Forelimb muscle (tissue), 1 donor: ENCODE data around the gene CTNNA3. TPM values are rescaled to one million over a fixed set of nuclear protein-coding genes. Genes with fewer than 3 reads are reported as not detected.
"Not testable (repeated sequence)": the region's sequence is repeated elsewhere in the genome, so short reads cannot be mapped to it uniquely, and the experiment has no call there.

Experiments used
- DNase-seq: peaks from one replicate; pipeline ENCODE4 v3.0.0-alpha.2; 2013; ENCODE audit warnings: low read depth
- polyA plus RNA-seq: library from polyadenylated mRNA; unstranded; fragments of 120-200 nt; gene quantifications from one replicate; pipeline ENCODE4 v1.2.1, GENCODE V29; 2013; ENCODE audit not compliant: insufficient read length

The CTNNA3 gene
- polyA plus RNA-seq, 1 donor: 12.6 TPM

DNA sequence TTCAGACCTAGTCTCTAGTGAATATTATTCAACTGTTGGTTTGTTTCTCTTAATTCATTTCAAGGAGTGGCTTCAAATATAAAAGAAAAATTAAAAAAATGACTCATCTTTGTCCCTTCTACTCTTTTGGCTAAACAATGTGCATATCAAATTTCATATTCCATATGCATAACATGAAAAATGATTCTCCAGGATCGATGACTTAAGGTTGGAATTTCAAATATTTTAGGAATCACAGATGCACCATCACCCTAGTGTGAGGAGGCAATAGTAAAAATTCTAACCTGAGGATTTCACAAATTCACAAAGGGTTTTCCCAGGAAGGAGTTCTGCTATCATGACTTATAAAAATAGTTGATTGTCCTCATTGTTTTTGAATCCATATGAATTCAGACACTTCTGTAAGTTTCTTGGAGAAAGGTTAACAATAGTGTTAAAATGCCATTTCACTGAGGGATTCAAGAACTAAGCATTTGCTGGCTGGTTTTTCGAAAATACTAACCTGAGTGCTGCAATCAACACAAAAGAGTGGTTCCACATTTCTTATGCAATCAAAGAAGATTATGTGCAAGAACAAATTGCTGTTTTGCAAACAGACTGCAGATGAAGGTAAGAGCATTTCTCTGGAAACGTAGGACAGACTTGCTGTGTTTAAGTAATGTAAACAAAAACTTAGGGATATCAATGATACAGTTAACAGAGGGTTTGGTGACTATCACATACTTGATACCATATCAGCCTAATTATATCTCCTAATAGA, 1317.7 kb downstream of the CTNNA3 start:
- no peak for DNase-seq

DNA sequence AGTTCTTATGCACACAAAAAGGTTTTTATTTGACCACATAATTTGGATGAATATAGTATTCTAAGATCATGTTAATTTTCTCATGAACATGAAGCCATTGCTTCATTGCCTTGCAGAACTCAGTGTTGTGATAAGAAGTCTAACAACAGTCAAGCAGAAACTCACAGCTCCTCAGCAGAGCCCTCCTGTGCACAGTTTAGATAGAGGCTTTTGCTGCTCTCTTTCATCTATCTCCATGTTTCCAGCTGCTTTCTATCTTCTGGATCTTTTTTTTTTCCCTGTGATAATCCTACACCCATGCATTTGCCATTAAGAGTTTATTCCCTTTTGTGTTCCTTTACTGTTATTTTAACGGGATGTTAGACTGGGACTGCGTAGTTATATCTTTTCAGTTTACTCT, 1327.8 kb downstream of the CTNNA3 start:
- DNase-seq: no peak

DNA sequence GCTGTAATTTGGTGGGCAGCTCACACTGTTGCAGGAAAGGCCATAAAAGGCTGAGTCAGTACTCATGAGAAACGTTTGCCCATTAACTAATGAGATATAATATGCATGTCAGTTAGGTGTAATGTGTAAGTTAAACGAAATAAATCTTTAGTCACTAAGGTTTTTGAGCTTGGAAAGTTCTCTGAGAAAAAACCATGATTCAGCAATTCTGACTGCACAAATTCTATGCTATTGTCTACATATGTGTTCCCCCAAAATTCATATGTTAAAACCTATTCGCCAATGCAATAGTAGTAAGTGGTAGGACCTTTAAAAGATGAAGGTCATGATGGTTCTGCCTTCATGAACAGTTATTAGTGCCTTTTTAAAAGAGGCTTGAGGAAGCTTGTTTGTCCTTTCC, 1329.8 kb downstream of the CTNNA3 start:
- DNase-seq: no peak

DNA sequence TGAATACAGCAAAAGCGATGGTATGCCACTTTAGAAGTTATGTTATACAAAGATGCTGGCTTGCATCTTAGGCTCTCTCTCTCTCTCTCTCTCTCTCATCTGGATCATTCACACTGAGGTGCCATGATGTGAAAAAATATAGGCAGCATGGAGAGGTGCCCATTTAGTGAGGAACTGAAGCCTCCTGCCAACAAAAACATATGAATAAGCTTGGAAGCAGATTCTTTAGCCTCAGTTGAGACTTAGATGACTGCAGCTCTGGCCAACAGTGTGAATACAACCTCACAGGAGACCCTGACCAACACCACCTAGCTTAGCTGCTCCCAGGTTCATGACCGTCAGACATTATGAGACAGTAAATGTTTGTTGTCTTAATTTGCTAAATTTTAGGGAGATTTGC, 1330.3 kb downstream of the CTNNA3 start:
- DNase-seq: no peak

DNA sequence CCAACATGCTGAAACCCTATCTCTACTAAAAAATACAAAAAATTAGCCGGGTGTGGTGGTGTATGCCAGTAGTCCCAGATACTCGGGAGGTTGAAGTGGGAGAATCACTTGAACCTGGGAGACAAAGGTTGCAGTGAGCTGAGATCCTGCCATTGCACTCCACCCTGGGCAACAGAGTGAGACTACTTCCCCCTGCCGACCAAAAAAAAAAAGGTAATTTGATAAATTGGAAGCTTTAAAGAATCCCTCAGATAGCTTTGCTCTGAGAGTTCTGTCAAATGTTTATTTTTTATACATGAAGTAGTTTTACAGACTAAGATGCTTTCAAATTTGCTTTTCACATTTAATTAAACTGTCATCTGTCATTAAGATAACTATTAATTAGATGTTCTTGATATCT, 1333.5 kb downstream of the CTNNA3 start:
- DNase-seq: no peak

DNA sequence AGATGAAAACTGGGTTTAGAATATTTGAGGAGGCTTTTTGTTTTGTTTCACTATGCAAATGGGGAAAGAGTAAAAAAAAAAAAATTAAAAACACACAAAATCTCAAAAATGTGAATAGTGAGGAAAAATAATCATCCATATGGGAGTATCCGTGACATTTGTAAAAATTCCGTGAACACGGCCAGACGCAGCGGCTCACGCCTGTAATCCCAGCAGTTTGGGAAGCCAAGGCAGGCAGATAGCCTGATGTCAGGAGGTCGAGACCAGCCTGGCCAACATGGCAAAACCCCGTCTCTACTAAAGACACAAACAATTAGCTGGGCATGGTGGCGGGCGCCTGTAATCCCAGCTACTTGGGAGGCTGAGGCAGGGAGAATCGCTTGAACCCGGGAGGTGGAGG, 1342.2 kb downstream of the CTNNA3 start:
- DNase-seq: not testable (repeated sequence)

DNA sequence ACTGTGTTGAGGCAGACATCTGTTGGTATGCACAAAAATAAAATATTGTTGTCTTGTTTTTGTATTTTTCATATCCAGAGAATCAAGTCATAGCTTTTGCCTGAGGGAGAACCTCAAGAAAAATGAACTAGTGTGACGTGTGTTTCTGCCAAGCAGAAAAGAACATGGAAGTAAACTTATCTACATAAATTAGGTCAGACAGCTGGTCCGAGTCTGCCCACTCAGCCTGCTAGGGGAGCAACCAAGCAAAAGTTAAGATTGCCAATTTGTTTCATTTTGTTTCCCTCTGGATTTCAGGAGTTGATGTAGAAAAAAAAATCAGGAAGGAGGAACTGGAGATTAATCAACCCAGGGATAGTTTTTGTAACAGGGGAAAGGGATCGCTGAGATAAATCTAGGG, 1342.6 kb downstream of the CTNNA3 start:
- no peak for DNase-seq

DNA sequence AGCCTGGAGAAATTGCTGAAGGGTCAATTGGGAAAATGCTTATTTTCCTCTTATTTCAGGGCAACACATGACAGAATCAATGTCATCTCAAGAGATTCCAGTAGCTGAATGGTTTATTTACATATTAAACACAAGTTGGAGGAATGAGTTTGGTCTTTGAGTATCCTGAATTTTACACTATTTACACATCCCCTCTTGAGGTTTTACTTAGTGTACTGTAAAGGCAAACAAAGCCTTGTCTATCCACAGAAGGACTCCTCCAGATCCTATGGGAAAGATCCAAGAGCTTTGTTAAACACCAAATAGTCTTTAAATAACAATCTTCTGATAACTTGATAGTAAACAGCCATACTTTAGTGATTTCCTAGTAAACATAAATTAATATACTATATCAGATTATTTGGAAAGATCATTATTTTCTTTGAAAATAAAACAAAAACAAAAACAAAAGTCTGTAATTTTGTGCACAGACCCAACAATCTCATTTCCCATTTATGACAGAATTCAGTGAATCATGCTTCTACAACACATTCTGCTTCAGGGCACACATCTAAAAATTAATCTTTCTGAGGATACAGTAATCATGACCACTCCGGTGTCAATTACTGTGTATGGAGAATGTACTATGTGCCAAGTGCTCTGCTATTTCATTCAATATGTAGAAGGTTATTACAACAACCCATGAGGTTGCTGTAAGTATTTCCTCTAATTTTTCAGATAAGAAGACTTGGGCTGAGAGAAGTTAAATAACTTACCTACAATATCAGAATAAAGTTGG, 1345.2 kb downstream of the CTNNA3 start:
- DNase-seq: no peak

DNA sequence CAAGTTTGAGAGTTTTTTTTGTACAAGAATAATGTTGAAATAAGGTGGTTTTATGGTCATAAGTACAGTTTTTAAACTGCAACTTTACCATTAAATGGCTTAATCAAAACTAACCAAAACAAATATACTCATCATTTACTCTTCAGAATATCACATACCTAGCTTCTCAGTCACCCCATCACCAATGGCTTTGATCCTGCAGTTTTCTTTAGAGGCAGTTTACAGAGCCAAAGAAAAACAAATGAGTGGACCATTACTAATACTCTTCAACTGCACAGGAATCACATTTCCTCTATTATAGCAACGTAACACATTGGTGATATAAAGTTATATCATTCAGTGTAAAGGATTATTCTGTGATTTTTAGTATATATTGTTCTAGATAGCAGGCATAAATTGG, 1346.3 kb downstream of the CTNNA3 start:
- DNase-seq: no peak

DNA sequence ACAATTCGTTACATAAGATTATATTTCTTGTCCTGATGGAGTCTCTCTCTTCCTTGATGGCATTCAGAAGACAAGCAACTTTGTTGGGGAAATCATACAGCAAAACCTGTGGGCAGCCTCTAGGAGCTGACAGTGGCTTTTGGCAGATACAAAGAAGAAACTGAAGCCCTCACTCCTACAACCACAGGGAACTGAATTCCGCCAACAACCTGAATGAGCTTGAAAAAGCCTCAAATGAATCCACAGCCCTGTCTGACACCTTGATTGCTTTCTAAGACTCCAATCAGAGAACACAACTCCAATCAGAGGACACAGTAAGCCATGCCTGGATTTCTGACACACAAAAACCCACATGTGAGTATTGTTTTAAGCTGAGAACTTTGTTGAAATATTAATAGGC, 1346.9 kb downstream of the CTNNA3 start:
- DNase-seq: no peak

DNA sequence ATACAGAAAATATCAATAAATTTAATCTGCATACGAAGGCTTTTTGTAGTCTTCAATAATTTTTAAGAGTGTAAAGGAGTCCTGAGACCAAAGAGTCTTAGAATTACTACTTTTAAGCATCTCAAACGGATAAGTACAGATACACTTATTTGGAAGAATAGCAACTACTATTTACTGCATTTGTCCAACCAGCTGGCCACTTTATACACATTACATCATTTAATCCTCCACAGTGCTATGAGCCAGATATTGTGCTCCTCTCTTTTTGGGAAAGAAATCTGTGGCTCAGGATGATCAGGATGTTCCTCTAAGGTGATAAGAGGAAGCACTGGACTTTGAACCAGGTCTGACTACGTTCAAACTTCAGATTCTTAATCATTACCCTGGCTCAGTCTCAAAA, 1358.8 kb downstream of the CTNNA3 start:
- peak; percentile 34 for DNase-seq

DNA sequence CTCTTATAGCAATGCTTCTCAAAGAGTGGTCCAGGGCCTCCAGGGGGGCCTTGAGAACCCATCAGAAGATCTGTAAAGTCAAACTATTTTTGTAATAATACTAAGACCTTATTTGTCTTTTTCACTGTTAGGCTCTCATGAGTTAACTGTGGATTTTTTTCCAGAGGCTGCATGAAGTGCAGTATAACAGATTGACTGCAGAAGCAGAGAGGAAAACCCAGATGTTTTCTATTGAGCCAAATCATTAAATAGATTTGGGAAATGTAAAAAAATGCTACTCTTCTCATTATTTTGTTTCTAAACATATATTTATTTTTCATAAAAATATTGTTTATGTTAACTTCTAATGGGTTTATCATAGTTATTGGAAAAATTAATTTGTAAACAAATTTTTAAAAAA, 1359.2 kb downstream of the CTNNA3 start:
- no peak for DNase-seq

DNA sequence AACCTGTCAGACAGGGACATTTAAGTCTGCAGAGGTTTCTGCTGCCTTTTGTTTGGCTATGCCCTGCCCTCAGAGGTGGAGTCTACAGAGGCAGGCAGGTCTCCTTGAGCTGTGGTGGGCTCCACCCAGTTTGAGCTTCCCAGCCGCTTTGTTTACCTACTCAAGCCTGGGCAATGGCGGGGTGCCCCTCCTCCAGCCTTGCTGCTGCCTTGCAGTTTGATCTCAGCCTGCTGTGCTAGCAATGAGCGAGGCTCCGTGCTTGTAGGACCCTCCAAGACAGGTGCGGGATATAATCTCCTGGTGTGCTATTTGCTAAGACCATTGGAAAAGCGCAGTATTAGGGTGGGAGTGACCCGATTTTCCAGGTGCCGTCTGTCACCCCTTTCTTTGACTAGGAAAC, 1360.2 kb downstream of the CTNNA3 start:
- not testable (repeated sequence) for DNase-seq

DNA sequence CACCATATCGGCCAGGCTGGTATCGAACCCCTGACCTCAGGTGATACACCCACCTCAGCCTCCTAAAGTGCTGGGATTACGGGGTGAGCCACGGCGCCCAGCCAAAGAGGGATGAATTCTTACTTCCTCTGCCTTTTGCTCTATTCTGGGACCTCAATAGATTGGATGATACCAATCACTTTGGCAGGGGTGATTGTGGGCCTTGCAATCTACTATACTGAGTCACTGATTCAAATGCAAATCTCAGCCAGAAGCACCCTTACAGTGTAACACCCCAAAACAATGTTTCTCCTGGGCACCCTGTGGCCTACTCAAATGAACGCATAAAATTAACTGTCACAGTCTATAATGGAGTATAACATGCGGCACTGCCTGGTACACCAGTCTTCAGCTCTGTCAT, 1366.8 kb downstream of the CTNNA3 start:
- no peak for DNase-seq

DNA sequence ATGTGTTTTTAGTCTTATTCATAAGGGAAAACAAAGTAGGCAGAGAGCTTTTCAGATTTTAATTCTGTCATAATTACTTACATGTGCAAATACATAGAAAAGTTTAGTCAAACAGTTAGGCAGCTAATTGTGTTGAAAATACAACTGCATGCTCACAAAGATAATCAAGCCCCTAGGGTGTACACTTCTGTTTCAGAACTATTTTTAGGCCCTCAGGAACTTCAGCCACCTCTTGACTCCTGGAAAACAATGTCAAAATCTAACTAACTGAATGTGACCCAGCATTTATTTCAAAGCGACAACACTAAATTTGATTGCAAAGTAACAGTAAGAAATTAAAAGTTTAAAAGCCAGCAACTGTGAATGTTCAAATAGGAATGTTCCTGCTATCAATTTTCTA, 1369.1 kb downstream of the CTNNA3 start:
- no peak for DNase-seq

DNA sequence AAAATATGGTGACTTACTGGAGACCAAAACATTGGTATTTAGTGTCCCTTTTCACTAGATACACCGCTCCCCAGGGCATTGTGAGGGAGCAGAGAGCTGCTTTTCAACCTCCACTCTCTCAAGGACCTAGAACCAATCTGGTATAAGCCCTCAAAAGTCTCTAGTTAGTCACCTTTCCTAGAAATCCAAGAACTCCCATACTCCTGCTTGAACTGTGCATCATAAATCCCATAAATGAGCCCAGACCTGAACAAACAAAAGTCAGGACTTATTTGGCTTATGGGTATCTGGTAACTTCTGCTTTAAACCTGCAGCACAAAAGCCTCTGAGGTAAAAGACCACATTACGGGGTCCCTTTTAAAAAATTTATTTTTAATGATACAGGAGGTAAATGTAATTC, 1373.2 kb downstream of the CTNNA3 start:
- no peak for DNase-seq

DNA sequence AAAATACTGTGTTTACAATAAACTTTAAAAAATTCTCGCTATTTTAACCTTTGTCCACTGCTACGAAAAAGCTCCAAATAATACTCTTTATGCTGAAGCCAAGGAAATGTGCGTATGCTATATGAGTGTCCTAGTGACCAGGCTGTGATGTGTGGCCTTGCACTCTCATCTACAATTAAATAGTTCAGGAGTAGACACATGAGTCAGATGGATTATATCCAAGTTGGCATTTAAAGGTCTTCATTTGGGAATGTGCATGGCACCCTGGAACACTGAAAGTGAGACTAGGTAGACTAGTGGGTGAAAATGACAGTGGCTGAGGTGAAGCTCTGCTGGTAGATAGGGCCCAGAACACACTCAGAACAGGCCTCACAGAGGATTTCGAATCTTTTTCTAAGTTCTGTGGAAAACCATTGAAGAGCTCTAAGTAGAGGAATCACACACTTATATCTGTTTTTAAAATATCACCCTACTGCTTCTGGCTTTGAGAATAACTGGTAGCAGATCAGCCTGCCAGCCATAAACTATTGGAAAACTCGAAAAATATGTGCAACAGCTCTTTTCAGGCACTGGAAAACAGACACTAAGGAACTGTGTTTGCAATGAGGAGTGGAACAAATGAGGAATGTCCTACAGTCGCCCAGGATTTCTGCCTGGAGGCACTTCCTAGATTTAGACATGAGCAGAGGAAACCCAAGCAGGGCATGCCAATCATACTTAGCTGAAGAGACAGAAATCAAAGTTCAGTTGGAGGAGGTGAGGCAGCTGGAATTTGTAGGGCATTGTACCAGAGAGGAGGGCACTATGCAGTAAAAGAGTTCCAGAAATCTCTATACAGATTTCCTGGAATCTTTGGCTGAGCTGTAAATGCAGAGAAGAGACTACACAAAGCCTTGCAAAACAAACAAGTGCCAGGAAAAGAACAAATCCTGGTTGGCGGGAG, 1374.0 kb downstream of the CTNNA3 start:
- no peak for DNase-seq

DNA sequence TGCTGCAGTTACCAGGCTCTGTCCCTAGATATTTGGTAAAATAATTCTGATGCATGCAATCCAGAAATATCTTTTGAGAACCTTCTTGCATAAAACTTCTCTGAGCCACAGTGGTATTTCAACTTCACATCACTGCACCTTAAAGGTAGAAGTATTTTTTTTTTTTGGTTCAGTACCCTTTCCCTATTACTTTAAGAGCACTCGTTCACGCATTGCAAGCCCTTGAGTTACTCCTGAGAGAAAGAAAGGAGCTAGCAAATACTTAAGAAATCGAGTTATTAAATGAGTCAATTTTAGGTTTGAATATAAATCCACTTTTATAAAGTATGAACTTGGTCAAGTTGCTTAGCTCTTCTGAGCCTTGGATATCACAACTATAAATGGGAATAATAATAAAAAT, 1377.2 kb downstream of the CTNNA3 start:
- no peak for DNase-seq

DNA sequence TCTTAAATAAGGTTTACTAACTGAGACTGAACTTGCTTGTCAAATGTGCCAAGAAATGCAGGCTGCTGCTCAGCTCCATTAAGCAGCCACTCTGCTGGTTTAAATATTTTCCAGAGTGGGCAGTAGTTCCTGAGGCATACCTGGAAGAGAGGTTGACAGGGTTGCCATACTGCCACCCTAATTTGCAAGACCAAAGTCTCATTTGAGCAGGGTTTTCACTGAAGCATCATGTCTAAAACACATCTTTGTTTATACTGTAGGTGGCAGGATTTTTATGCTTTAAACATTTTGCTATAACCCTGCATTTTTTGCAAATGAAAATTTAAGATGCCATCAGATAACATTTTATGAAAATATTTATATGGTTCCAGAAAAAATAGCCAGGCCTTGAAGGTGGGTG, 1388.2 kb downstream of the CTNNA3 start:
- DNase-seq: no peak

DNA sequence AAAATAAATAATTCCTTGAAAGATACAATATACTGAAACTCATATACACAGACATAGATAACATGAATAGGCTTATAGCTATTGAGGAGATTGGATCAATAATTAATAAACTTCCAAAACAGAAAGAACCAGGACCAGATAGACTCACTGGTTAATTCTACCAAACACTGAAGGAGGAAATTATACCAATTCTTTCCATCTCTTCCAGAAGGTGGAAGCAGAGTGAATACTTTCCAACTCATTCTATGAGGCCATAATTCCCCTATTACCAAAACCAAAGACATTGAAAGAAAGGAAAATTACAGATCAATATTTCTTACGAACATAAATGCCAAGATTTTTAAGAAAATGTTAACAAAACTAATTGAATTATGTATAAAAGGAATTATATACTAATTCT, 1394.9 kb downstream of the CTNNA3 start:
- DNase-seq: no peak

DNA sequence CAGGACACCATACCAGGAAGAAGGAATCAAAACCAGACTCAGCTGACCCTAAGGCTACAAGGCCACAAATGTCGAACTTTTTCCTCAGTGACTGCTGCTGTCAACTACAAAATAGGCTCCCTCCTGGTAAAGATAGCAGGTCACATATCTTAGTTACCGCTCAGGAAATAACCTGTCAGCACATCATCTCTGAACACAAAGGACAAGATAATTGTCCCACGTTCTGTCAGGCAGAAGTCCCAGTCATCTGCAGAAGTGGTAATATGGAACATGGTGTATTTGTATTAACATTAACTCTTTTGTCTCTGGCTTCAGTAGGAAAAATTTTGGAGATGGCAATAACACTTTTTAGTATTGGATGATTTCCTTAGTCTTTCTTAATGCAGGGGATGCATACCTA, 1400.4 kb downstream of the CTNNA3 start:
- DNase-seq: no peak

DNA sequence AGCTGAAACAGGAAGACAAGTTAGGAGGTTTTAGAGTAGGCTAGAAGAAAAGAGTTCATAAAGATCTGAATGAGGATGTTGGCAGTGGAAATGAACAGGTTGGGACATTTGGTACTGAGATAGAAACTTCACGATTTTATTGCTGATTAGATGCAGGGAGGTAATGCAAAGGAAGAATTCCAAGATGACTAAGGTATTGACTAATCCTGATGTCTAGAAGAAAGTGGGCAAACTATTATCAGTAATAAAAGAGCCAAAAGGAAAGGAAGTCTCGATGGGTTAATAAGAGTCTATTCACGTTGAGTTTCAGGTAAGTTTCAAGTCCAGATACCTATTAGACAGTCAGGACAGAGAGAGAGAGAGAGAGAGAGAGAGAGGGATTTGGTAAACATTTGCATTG, 1401.5 kb downstream of the CTNNA3 start:
- no peak for DNase-seq
